DOHH2 (cell line): ENCODE data around the gene PIM3.

ENCODE experiments used
- EZH2phosphoT487 ChIP-seq: fragments of 200-600 bp; sonication (generic); IDR thresholded peaks from 2 replicates; pipeline ENCODE4 v1.6.1; 2017; ENCODE audit warnings: borderline replicate concordance, mild to moderate bottlenecking, antibody characterized with exemption, low read length, moderate library complexity, mixed read lengths
- TF ChIP-seq, protein P1 (sequence below): fragments of 200-600 bp; sonication (generic); IDR thresholded peaks from one replicate; pipeline ENCODE4 v1.5.1; 2014; ENCODE audit warnings: antibody characterized with exemption, mild to moderate bottlenecking, low read depth, low read length; ENCODE audit not compliant: poor library complexity, severe bottlenecking

DNA sequence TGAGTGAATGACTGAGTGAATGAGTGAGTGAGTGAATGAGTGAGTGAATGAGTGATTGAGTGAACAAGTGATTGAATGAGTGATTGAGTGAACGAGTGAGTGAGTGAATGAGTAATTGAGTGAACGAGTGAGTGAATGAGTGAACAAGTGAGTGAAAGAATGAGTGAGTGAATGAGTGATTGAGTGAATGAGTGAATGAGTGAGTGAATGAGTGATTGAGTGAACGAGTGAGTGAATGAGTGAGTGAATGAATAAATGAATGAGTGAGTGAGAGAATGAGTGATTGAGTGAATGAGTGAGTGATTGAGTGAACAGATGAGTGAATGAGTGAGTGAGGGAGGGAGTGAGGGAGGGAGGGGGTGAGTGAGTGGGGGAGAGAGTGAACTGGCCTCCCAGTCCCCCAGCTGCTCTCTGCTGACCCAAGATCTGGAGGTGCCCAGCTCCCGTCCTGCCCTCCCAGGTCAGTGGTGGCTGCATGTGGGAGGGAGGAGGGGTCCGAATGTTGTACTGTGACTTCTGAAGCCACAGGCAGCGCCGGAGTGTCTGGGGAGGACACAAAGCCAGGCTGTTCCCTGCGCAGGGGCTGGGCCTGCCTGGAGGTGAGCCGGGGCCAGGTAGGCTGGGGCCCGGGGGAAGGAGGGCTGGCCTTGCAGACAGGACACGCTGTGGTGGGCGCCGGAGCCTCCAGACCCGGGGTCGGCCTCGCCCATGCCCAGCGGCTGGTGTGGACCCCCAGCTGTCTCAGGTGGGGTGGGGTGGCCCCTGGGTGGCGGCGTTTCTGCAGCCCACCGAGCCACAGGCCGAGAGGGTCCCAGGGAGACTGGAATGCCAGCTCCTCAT, 17.8 kb upstream of the PIM3 start:
- TF ChIP-seq, protein P1, sequence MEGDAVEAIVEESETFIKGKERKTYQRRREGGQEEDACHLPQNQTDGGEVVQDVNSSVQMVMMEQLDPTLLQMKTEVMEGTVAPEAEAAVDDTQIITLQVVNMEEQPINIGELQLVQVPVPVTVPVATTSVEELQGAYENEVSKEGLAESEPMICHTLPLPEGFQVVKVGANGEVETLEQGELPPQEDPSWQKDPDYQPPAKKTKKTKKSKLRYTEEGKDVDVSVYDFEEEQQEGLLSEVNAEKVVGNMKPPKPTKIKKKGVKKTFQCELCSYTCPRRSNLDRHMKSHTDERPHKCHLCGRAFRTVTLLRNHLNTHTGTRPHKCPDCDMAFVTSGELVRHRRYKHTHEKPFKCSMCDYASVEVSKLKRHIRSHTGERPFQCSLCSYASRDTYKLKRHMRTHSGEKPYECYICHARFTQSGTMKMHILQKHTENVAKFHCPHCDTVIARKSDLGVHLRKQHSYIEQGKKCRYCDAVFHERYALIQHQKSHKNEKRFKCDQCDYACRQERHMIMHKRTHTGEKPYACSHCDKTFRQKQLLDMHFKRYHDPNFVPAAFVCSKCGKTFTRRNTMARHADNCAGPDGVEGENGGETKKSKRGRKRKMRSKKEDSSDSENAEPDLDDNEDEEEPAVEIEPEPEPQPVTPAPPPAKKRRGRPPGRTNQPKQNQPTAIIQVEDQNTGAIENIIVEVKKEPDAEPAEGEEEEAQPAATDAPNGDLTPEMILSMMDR: no peak
- TF ChIP-seq EZH2phosphoT487: no peak
